PC-3 (cell line): Measurements from ENCODE around the gene TECPR2.

ENCODE experiments used
- EZH2 ChIP-seq: fragments of 300-600 bp; sonication (generic); IDR thresholded peaks from one replicate; pipeline ENCODE4 v1.6.1; 2017; ENCODE audit warnings: antibody characterized with exemption, mild to moderate bottlenecking, low read length; ENCODE audit not compliant: unreplicated experiment
- EZH2phosphoT487 ChIP-seq: fragments of 300-600 bp; sonication (generic); IDR thresholded peaks from 2 replicates; pipeline ENCODE4 v1.6.1; 2018; ENCODE audit warnings: mild to moderate bottlenecking, antibody characterized with exemption, low read length, borderline replicate concordance
- TF ChIP-seq, protein P1 (sequence below): fragments of 300-600 bp; sonication (generic); conservative IDR thresholded peaks from 2 replicates; pipeline ENCODE4 v1.5.1; 2017; ENCODE audit warnings: antibody characterized with exemption, low read depth, mild to moderate bottlenecking, low read length

GRCh38 chr14:102461490-102462338 is 99.0 kb downstream of the TECPR2 start:
- TF ChIP-seq, protein P1, sequence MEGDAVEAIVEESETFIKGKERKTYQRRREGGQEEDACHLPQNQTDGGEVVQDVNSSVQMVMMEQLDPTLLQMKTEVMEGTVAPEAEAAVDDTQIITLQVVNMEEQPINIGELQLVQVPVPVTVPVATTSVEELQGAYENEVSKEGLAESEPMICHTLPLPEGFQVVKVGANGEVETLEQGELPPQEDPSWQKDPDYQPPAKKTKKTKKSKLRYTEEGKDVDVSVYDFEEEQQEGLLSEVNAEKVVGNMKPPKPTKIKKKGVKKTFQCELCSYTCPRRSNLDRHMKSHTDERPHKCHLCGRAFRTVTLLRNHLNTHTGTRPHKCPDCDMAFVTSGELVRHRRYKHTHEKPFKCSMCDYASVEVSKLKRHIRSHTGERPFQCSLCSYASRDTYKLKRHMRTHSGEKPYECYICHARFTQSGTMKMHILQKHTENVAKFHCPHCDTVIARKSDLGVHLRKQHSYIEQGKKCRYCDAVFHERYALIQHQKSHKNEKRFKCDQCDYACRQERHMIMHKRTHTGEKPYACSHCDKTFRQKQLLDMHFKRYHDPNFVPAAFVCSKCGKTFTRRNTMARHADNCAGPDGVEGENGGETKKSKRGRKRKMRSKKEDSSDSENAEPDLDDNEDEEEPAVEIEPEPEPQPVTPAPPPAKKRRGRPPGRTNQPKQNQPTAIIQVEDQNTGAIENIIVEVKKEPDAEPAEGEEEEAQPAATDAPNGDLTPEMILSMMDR, result no peak
- TF ChIP-seq EZH2 (no peak), EZH2phosphoT487 (no peak)
